Mesenchymal stem cell (in vitro differentiated cells and primary cell): ENCODE measurements around the gene EEF2.

ENCODE experiments used
- DNase-seq: peaks from one replicate; pipeline ENCODE4 v3.0.0-alpha.2; 2013
- H2AFZ ChIP-seq: one replicate; pipeline ENCODE4 v1.6.1; 2013; ENCODE audit warnings: low read depth, mild to moderate bottlenecking, control low read depth, inconsistent platforms, low read length, moderate library complexity
- H2AK5ac ChIP-seq: 2 replicates; pipeline ENCODE4 v1.6.1; 2013; ENCODE audit warnings: low read length, moderate library complexity, mild to moderate bottlenecking, inconsistent platforms; ENCODE audit not compliant: severe bottlenecking
- H2BK120ac ChIP-seq: one replicate; pipeline ENCODE4 v1.6.1; 2013; ENCODE audit warnings: low read depth, mild to moderate bottlenecking, inconsistent platforms, low read length, moderate library complexity
- H2BK12ac ChIP-seq, 2 experiments: one replicate each; pipeline ENCODE4 v1.6.1; 2013; ENCODE audit warnings: inconsistent platforms in 2 of 2, low read length in 2 of 2, mild to moderate bottlenecking in 2 of 2, moderate library complexity in 2 of 2, control low read depth in 1 of 2
- H2BK15ac ChIP-seq: one replicate; pipeline ENCODE4 v1.6.1; 2013; ENCODE audit warnings: mild to moderate bottlenecking, low read depth, inconsistent platforms; ENCODE audit not compliant: poor library complexity, severe bottlenecking
- H2BK5ac ChIP-seq: 2 replicates; pipeline ENCODE4 v1.6.1; 2013; ENCODE audit warnings: low read depth, mild to moderate bottlenecking, low read length, control low read depth, inconsistent platforms; ENCODE audit not compliant: poor library complexity, severe bottlenecking
- H3K14ac ChIP-seq, 2 experiments: one replicate each; pipeline ENCODE4 v1.6.1; 2013; ENCODE audit warnings: inconsistent platforms in 2 of 2, low read length in 2 of 2, control low read depth in 1 of 2, mild to moderate bottlenecking in 1 of 2, moderate library complexity in 1 of 2
- H3K18ac ChIP-seq, 2 experiments: one replicate each; pipeline ENCODE4 v1.6.1; 2013; ENCODE audit warnings: inconsistent platforms in 2 of 2, low read length in 2 of 2, control low read depth in 1 of 2, low read depth in 1 of 2, mild to moderate bottlenecking in 1 of 2
- H3K23ac ChIP-seq, 2 experiments: one replicate each; pipeline ENCODE4 v1.6.1; 2013; ENCODE audit warnings: inconsistent platforms in 2 of 2, low read length in 2 of 2, mild to moderate bottlenecking in 2 of 2, moderate library complexity in 2 of 2, control low read depth in 1 of 2
- H3K27ac ChIP-seq: 2 replicates; pipeline ENCODE4 v1.5.1; 2013; ENCODE audit warnings: mild to moderate bottlenecking, moderate library complexity, low read length, control low read depth, inconsistent platforms; ENCODE audit not compliant: poor library complexity, severe bottlenecking
- H3K27me3 ChIP-seq, 2 experiments: 2 replicates each; pipeline versions ENCODE4 v1.6.1 to v1.7.0; 2013; ENCODE audit warnings: low read length in 2 of 2, mild to moderate bottlenecking in 2 of 2, moderate library complexity in 2 of 2, control low read depth in 1 of 2, inconsistent platforms in 1 of 2; ENCODE audit not compliant: control insufficient read depth in 1 of 2, insufficient read depth in 1 of 2
- H3K36me3 ChIP-seq, 2 experiments: 2 replicates each; pipeline versions ENCODE4 v1.6.1 to v1.7.0; 2013; ENCODE audit warnings: low read length in 2 of 2, control low read depth in 1 of 2, inconsistent platforms in 1 of 2, low read depth in 1 of 2, mild to moderate bottlenecking in 1 of 2; ENCODE audit not compliant: insufficient read depth in 2 of 2, control insufficient read depth in 1 of 2
- H3K4ac ChIP-seq, 2 experiments: one replicate each; pipeline ENCODE4 v1.6.1; 2013; ENCODE audit warnings: inconsistent platforms in 2 of 2, low read length in 2 of 2, mild to moderate bottlenecking in 2 of 2, moderate library complexity in 2 of 2, control low read depth in 1 of 2, low read depth in 1 of 2
- H3K4me1 ChIP-seq: 2 replicates; pipeline ENCODE4 v1.6.1; 2013; ENCODE audit warnings: low read depth, low read length, control low read depth; ENCODE audit not compliant: control insufficient read depth, insufficient read depth
- H3K4me2 ChIP-seq: 2 replicates; pipeline ENCODE4 v1.6.1; 2013; ENCODE audit warnings: low read length, mild to moderate bottlenecking, inconsistent platforms; ENCODE audit not compliant: poor library complexity, severe bottlenecking
- H3K4me3 ChIP-seq, 2 experiments: 2 replicates each; pipeline versions ENCODE4 v1.5.1 to v1.7.0; 2013; ENCODE audit warnings: low read length in 2 of 2, mild to moderate bottlenecking in 2 of 2, control low read depth in 1 of 2, low read depth in 1 of 2; ENCODE audit not compliant: insufficient read depth in 1 of 2
- H3K79me1 ChIP-seq: replicated peaks from 2 replicates; pipeline ENCODE4 v1.6.1; 2013; ENCODE audit warnings: mild to moderate bottlenecking, control low read depth, low read length, inconsistent platforms; ENCODE audit not compliant: poor library complexity, severe bottlenecking
- H3K9ac ChIP-seq: 2 replicates; pipeline ENCODE4 v1.7.0; 2013; ENCODE audit warnings: mild to moderate bottlenecking, low read length, moderate library complexity
- H3K9me3 ChIP-seq: 2 replicates; pipeline ENCODE4 v1.7.0; 2013; ENCODE audit warnings: mild to moderate bottlenecking, low read length; ENCODE audit not compliant: control insufficient read depth
- H4K8ac ChIP-seq: one replicate; pipeline ENCODE4 v1.6.1; 2013; ENCODE audit warnings: inconsistent platforms, mild to moderate bottlenecking, low read length, moderate library complexity
- H4K91ac ChIP-seq: one replicate; pipeline ENCODE4 v1.6.1; 2013; ENCODE audit warnings: mild to moderate bottlenecking, low read length, inconsistent platforms
- WGBS: methylation state at CpG from one replicate; pipeline ENCODE4 v1.1.7; 2013; ENCODE audit warnings: mixed read lengths; 5-methylcytosine and 5-hydroxymethylcytosine counted together

The EEF2 gene

GRCh38 chr19:3980353-3981251 is 4.7 kb downstream of the EEF2 start:
- Histone ChIP-seq H3K36me3 (peaks cover 86 to 87% of the 10 kb centered on the region in 2 experiments), H2BK15ac (no peak overlapping the region), H3K4ac (no peak overlapping the region), H3K18ac (no peak overlapping the region), H2BK12ac (no peak overlapping the region), H2AK5ac (no peak overlapping the region), H2BK5ac (no peak overlapping the region), H4K8ac (no peak overlapping the region), H2BK120ac (no peak overlapping the region), H4K91ac (no peak overlapping the region), H3K4me2 (no peak overlapping the region), H3K79me1 (no peaks in the 10 kb centered on the region), H3K4me1 (peaks cover 37% of the 10 kb centered on the region), H3K23ac (no peak overlapping the region), H3K4me3 (no peak overlapping the region), H3K9me3 (no peaks in the 10 kb centered on the region), H3K27ac (no peak overlapping the region), H3K27me3 (no peaks in the 10 kb centered on the region), H3K9ac (no peak overlapping the region), H3K14ac (no peak overlapping the region), H2AFZ (no peak overlapping the region)
- WGBS, result 96% methylated on average over 31 of the region's 31 CpGs
- DNase-seq, result no peak

GRCh38 chr19:3979674-3980352 is 5.5 kb downstream of the EEF2 start:
- H2BK12ac ChIP-seq, result no peak overlapping the region
- no peak overlapping the region for H3K4me3 ChIP-seq
- no peak overlapping the region for H2BK5ac ChIP-seq
- peaks cover 92 to 95% of the 10 kb centered on the region in 2 experiments for H3K36me3 ChIP-seq
- no peak overlapping the region for H2AK5ac ChIP-seq
- no peak overlapping the region for H3K4me2 ChIP-seq
- no peaks in the 10 kb centered on the region for H3K79me1 ChIP-seq
- H3K9ac ChIP-seq, result no peak overlapping the region
- no peaks in the 10 kb centered on the region for H3K9me3 ChIP-seq
- H3K4ac ChIP-seq, result no peak overlapping the region
- peaks cover 37% of the 10 kb centered on the region for H3K4me1 ChIP-seq
- H3K27me3 ChIP-seq, result no peaks in the 10 kb centered on the region
- H2BK120ac ChIP-seq, result no peak overlapping the region
- no peak overlapping the region for H3K27ac ChIP-seq
- no peak overlapping the region for H2BK15ac ChIP-seq
- no peak overlapping the region for H3K18ac ChIP-seq
- 94% methylated on average over 25 of the region's 25 CpGs for WGBS
- no peak overlapping the region for H4K8ac ChIP-seq
- H3K23ac ChIP-seq, result no peak overlapping the region
- H2AFZ ChIP-seq, result no peak overlapping the region
- H3K14ac ChIP-seq, result no peak overlapping the region
- no peak for DNase-seq
- no peak overlapping the region for H4K91ac ChIP-seq

- Histone ChIP-seq H2BK15ac (no peak overlapping the region), H3K23ac (no peak overlapping the region), H3K14ac (no peak overlapping the region), H3K18ac (no peak overlapping the region), H3K4me3 (no peak overlapping the region), H3K4ac (no peak overlapping the region), H3K79me1 (no peaks in the 10 kb centered on the region), H3K4me2 (no peak overlapping the region), H4K91ac (no peak overlapping the region), H3K9ac (no peak overlapping the region), H2AFZ (no peak overlapping the region), H3K27me3 (no peaks in the 10 kb centered on the region), H3K36me3 (peaks cover 89 to 95% of the 10 kb centered on the region in 2 experiments), H2AK5ac (no peak overlapping the region), H2BK5ac (no peak overlapping the region), H2BK120ac (no peak overlapping the region), H2BK12ac (no peak overlapping the region), H3K27ac (no peak overlapping the region), H4K8ac (no peak overlapping the region), H3K4me1 (peaks cover 37% of the 10 kb centered on the region), H3K9me3 (no peaks in the 10 kb centered on the region)
- no peak for DNase-seq
- 97% methylated on average over 18 of the region's 18 CpGs for WGBS
Observed at GRCh38 chr19:3979289-3979673, 6.0 kb downstream of the EEF2 start.

GRCh38 chr19:3978145-3978544 is 7.1 kb downstream of the EEF2 start:
- Histone ChIP-seq H3K36me3 (peaks cover 79 to 83% of the 10 kb centered on the region in 2 experiments), H3K14ac (no peak overlapping the region), H3K4me3 (no peak overlapping the region), H2BK5ac (no peak overlapping the region), H2BK120ac (no peak overlapping the region), H2AFZ (no peak overlapping the region), H3K79me1 (no peaks in the 10 kb centered on the region), H3K27me3 (no peaks in the 10 kb centered on the region), H3K4ac (no peak overlapping the region), H2BK15ac (no peak overlapping the region), H4K91ac (no peak overlapping the region), H3K23ac (no peak overlapping the region), H3K9me3 (no peaks in the 10 kb centered on the region), H3K18ac (no peak overlapping the region), H3K4me2 (peak overlapping the region; percentile 13), H2BK12ac (no peak overlapping the region), H2AK5ac (no peak overlapping the region), H3K27ac (no peak overlapping the region), H4K8ac (no peak overlapping the region), H3K9ac (no peak overlapping the region), H3K4me1 (peaks cover 32% of the 10 kb centered on the region)
- WGBS, result 95% methylated on average over 19 of the region's 19 CpGs
- DNase-seq, result no peak
